ENCODE results near the gene ERICH3. TPM values are rescaled to one million over a fixed set of nuclear protein-coding genes. Genes with fewer than 3 reads are reported as not detected.

Gene ERICH3
- total RNA-seq, 1 experiment from 2014 or later = not detected

DNA sequence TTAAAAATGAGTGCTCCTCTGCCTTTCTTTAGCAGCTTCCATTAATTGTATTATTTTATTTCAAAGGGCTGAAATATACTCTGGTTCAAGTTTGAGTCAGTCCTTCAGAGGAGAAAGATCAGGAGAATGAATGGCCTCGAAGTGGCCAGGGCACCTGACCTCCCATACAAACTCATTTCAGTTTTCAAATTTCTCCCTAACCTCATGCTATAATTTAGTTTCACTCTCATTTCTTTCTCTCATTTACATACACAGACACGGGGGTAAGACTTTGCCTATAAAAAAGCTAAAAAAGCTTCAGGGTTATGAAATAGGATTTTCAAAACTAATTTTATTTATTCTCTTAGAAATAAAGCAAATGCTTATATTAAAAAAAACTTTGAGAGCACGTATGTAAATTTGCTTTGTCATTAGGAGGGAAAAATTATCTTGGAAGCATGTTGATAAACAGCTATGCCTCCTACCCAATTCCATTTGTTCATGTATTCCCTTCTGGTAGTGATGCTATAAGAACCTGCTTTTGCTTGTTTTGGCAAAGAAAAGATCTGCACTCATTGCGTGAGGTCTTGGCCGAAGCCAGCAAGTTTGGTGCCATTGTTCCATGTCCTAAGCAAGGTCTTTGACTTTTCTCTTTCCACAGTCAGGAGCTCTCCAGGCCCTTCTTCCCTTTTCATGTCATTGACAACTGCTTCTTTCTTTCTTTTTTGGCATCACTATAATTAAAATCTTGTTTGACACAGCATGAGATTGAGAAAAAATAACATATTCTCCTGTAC, 80.8 kb downstream of the ERICH3 start:
- CTCF ChIA-PET = no interaction called here
- DNase-seq = no peak
- Mint-ChIP-seq H3K9me3 (ENCODE audit: unreplicated experiment) (no peaks in the 10 kb centered on the region), H3K4me1 (ENCODE audit: low read depth, unreplicated experiment) (no peaks in the 10 kb centered on the region), H3K27me3 (ENCODE audit: insufficient read depth, unreplicated experiment) (peaks cover 7% of the 10 kb centered on the region), H3K27ac (ENCODE audit: unreplicated experiment) (no peak overlapping the region), H3K36me3 (ENCODE audit: insufficient read depth, unreplicated experiment) (no peaks in the 10 kb centered on the region), H3K4me3 (ENCODE audit: unreplicated experiment) (no peak overlapping the region)
- TF ChIP-seq CTCF (IDR thresholded peaks at IDR 0.05; ENCODE audit: insufficient read depth in 1 of 2, low read depth in 1 of 2, low read length in 1 of 2, severe bottlenecking in 1 of 2, unreplicated experiment in 1 of 2) = no peak
- POLR2A ChIA-PET = no interaction called here
- intact Hi-C loops (cut with micrococcal nuclease; ENCODE audit: unreplicated experiment) = no loop called here
- Histone ChIP-seq H3K4me3 (ENCODE audit: low read depth, low read length) (no peak overlapping the region), H3K4me1 (no peaks in the 10 kb centered on the region), H3K27me3 (replicated peaks; ENCODE audit: control insufficient read depth, insufficient read depth, low read length) (no peaks in the 10 kb centered on the region), H3K9me3 (no peaks in the 10 kb centered on the region), H3K36me3 (ENCODE audit: control insufficient read depth, insufficient read depth, low read length) (no peaks in the 10 kb centered on the region)
- BruUV-seq (replicated peaks) = no TSS peak

GRCh38 chr1:74591949-74592348, 81.6 kb downstream of the ERICH3 start:
- Histone ChIP-seq H3K36me3 (ENCODE audit: control insufficient read depth, insufficient read depth, low read length) (no peaks in the 10 kb centered on the region), H3K9me3 (no peaks in the 10 kb centered on the region), H3K4me3 (ENCODE audit: low read depth, low read length) (no peak overlapping the region), H3K4me1 (no peaks in the 10 kb centered on the region), H3K27me3 (replicated peaks; ENCODE audit: control insufficient read depth, insufficient read depth, low read length) (no peaks in the 10 kb centered on the region)
- no TSS peak for BruUV-seq (replicated peaks)
- no peaks in the 10 kb centered on the region for H3K9me3 Mint-ChIP-seq (ENCODE audit: unreplicated experiment)
- no peaks in the 10 kb centered on the region for H3K36me3 Mint-ChIP-seq (ENCODE audit: insufficient read depth, unreplicated experiment)
- H3K4me3 Mint-ChIP-seq (ENCODE audit: unreplicated experiment) = no peak overlapping the region
- peaks cover 7% of the 10 kb centered on the region for H3K27me3 Mint-ChIP-seq (ENCODE audit: insufficient read depth, unreplicated experiment)
- ChIA-PET CTCF (no interaction called here), POLR2A (no interaction called here)
- H3K27ac Mint-ChIP-seq (ENCODE audit: unreplicated experiment) = no peak overlapping the region
- DNase-seq = no peak
- TF ChIP-seq CTCF (IDR thresholded peaks at IDR 0.05; ENCODE audit: insufficient read depth in 1 of 2, low read depth in 1 of 2, low read length in 1 of 2, severe bottlenecking in 1 of 2, unreplicated experiment in 1 of 2) = no peak
- intact Hi-C loops (cut with micrococcal nuclease; ENCODE audit: unreplicated experiment) = no loop called here
- no peaks in the 10 kb centered on the region for H3K4me1 Mint-ChIP-seq (ENCODE audit: low read depth, unreplicated experiment)

DNA sequence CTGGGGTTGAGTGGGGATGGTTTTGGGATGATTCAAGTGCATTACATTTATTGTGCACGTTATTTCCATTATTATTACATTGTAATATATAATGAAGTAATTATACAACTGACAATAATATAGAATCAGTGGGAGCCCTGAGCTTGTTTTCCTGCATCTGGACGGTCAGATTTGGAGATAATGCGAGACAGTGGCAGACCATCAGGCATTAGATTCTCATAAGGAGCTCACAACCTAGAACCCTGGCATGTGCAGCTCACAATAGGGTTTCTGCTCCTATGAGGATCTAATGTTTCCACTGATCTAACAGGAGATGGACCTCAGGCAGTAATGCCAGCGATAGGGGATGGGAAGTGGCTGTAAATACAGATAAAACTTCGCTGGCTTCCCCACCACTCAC, 83.3 kb downstream of the ERICH3 start:
- Mint-ChIP-seq H3K27ac (ENCODE audit: unreplicated experiment) (no peak overlapping the region), H3K4me1 (ENCODE audit: low read depth, unreplicated experiment) (no peaks in the 10 kb centered on the region), H3K4me3 (ENCODE audit: unreplicated experiment) (no peak overlapping the region), H3K9me3 (ENCODE audit: unreplicated experiment) (no peaks in the 10 kb centered on the region), H3K36me3 (ENCODE audit: insufficient read depth, unreplicated experiment) (no peaks in the 10 kb centered on the region), H3K27me3 (ENCODE audit: insufficient read depth, unreplicated experiment) (peaks cover 7% of the 10 kb centered on the region)
- Histone ChIP-seq H3K4me1 (no peaks in the 10 kb centered on the region), H3K27me3 (replicated peaks; ENCODE audit: control insufficient read depth, insufficient read depth, low read length) (no peaks in the 10 kb centered on the region), H3K4me3 (ENCODE audit: low read depth, low read length) (no peak overlapping the region), H3K9me3 (no peaks in the 10 kb centered on the region), H3K36me3 (ENCODE audit: control insufficient read depth, insufficient read depth, low read length) (no peaks in the 10 kb centered on the region)
- ChIA-PET CTCF (no interaction called here), POLR2A (no interaction called here)
- BruUV-seq (replicated peaks) = no TSS peak
- no peak for DNase-seq
- no peak for TF ChIP-seq CTCF (IDR thresholded peaks at IDR 0.05; ENCODE audit: insufficient read depth in 1 of 2, low read depth in 1 of 2, low read length in 1 of 2, severe bottlenecking in 1 of 2, unreplicated experiment in 1 of 2)
- intact Hi-C loops (cut with micrococcal nuclease; ENCODE audit: unreplicated experiment) = no loop called here
